Thyroid gland (tissue), 4 donors: ENCODE measurements around the gene FOXO3. TPM values are rescaled to one million over a fixed set of nuclear protein-coding genes. Genes with fewer than 3 reads are reported as not detected.

Source experiments
- DNase-seq, 2 donors: peaks; one replicate each; pipeline ENCODE4 v3.0.0-alpha.2; 2019
- H3K27ac ChIP-seq, 3 donors: fragments of 200-600 bp; sonication (generic); 1 replicate in 2 of 3; 2 replicates in 1 of 3; pipeline ENCODE4 v1.5.1; 2016 to 2019; ENCODE audit warnings: mild to moderate bottlenecking in 1 of 3, moderate library complexity in 1 of 3
- H3K27me3 ChIP-seq: fragments of 200-600 bp; sonication (generic); one replicate; pipeline ENCODE4 v1.5.1; 2019
- H3K36me3 ChIP-seq, 2 donors: fragments of 200-600 bp; sonication (generic); one replicate each; pipeline ENCODE4 v1.5.1; 2016 to 2019
- H3K4me1 ChIP-seq, 2 donors: fragments of 200-600 bp; sonication (generic); one replicate each; pipeline ENCODE4 v1.5.1; 2017 to 2019
- H3K4me3 ChIP-seq, 3 donors: fragments of 200-600 bp; sonication (generic); replicated peaks in 1 of 3; 1 replicate in 2 of 3; 2 replicates in 1 of 3; pipeline ENCODE4 v1.5.1; 2016; ENCODE audit warnings: mild to moderate bottlenecking in 1 of 3
- H3K9me3 ChIP-seq: fragments of 200-600 bp; sonication (generic); one replicate; pipeline ENCODE4 v1.5.1; 2017
- CTCF ChIP-seq, 6 experiments: fragments of 200-600 bp in 3 of 6; fragments of 450-650 bp in 3 of 6; sonication (generic) in 3 of 6; IDR thresholded peaks; one replicate each; pipeline ENCODE4 v1.5.1; 2016 to 2019; ENCODE audit warnings: antibody characterized with exemption in 6 of 6, mild to moderate bottlenecking in 2 of 6, inconsistent platforms in 1 of 6, moderate library complexity in 1 of 6
- POLR2A ChIP-seq, 2 donors: fragments of 450-650 bp; IDR thresholded peaks; one replicate each; pipeline ENCODE4 v1.6.1; 2017; ENCODE audit warnings: antibody characterized with exemption in 2 of 2, mild to moderate bottlenecking in 2 of 2, moderate library complexity in 1 of 2
- WGBS, 2 donors: methylation state at CpG; one replicate each; pipeline ENCODE4 v1.1.5; 2017; 5-methylcytosine and 5-hydroxymethylcytosine counted together
- intact Hi-C: fragments of 100-400 bp; cut with DNase I; formaldehyde crosslinking; loops from one replicate; pipeline ENCODE4 v1.15.1; 2023
- total RNA-seq, 4 donors: library from RNA; depleted of rRNA; stranded (reverse); fragments of >200 nt; gene quantifications; one replicate each; pipeline ENCODE4 v1.2.3, GENCODE V29; 2016

The FOXO3 gene
- total RNA-seq, 4 donors from 2014 or later: 61.8 to 103 (median 76.8) TPM

GRCh38 chr6:108608453-108609275 lies 47.9 kb downstream of the FOXO3 start:
- H3K27ac ChIP-seq: peak overlapping the region; percentile 25 to 65 (median 61)
- H3K9me3 ChIP-seq: no peaks in the 10 kb centered on the region
- no peaks in the 10 kb centered on the region for H3K36me3 ChIP-seq
- no peaks in the 10 kb centered on the region for H3K27me3 ChIP-seq
- DNase-seq: no peak
- WGBS, 2 donors: 68 to 72% methylated on average over 7 of the region's 7 CpGs
- H3K4me1 ChIP-seq: peaks cover 50 to 68% of the 10 kb centered on the region in 2 donors
- no peak overlapping the region for H3K4me3 ChIP-seq
- no peak for TF ChIP-seq POLR2A (IDR thresholded peaks at IDR 0.05)
- TF ChIP-seq CTCF (IDR thresholded peaks at IDR 0.05): no peak
- intact Hi-C loops: no loop called here

DNA sequence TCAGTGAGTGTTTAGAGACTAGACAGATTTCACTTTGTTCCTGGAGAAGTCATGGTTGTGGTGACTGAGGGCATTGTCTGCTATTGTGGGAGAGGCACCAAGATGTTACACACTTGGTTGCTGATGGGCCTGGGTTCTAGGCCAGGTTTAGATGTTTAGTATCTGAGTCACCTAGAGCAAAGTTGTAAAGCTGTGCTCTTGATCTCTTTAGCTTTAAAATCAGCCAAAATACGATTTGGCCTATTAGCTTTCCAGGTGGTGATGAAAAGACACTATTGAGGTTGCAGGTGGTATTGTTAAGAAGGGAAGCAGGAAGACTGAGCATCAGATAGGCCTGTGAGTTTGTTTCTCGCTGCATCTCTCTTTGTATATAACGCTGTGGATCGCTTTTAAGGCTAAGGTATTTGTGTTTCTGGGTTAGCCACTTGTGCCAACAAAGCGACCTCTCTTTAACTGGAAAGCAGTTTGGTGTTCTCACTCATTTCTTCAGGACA lies 48.6 kb downstream of the FOXO3 start:
- DNase-seq: no peak
- TF ChIP-seq POLR2A (IDR thresholded peaks at IDR 0.05) (no peak), CTCF (IDR thresholded peaks at IDR 0.05) (no peak)
- peaks cover 54 to 66% of the 10 kb centered on the region in 2 donors for H3K4me1 ChIP-seq
- 94 to 97% methylated on average over 5 of the region's 5 CpGs for WGBS, 2 donors
- peak overlapping the region in 2 of 3 donors; percentile 25 to 61 for H3K27ac ChIP-seq
- no peaks in the 10 kb centered on the region for H3K9me3 ChIP-seq
- no peaks in the 10 kb centered on the region for H3K36me3 ChIP-seq
- H3K27me3 ChIP-seq: no peaks in the 10 kb centered on the region
- intact Hi-C loops: no loop called here
- no peak overlapping the region for H3K4me3 ChIP-seq

DNA sequence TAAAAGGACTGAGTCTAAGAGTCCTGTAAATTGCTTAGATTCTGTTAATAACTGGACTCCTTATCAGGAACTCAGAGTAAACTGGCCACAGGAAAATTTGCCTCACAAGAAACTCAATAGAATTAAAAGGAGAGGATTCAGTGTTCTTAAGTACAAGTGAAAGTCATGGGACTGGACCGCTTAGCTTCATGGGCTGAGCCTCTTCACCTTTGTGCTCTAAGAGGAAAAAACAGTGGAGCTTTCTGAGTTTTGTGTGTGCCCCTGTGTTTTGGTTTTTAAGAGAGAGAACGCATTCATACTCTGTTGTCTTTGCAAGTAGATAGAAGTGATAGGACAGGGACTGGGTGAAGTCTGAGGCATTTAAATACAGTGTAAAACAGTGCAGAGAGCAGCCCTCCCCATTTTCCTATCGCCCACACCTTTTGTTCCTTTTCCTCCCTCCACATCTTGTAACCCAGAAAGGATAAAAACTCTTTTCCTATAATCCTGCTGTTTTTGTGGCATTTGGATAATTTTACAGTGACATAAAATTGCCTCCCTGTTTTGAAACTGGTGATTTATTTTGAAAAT lies 49.6 kb downstream of the FOXO3 start:
- no peaks in the 10 kb centered on the region for H3K27me3 ChIP-seq
- H3K4me1 ChIP-seq: peaks cover 55 to 60% of the 10 kb centered on the region in 2 donors
- intact Hi-C loops: no loop called here
- H3K4me3 ChIP-seq: no peak overlapping the region
- no peaks in the 10 kb centered on the region for H3K36me3 ChIP-seq
- 60 to 74% methylated on average over 3 of the region's 3 CpGs for WGBS, 2 donors
- H3K9me3 ChIP-seq: no peaks in the 10 kb centered on the region
- H3K27ac ChIP-seq: peak overlapping the region in 2 of 3 donors; percentile 2 to 48
- DNase-seq: no peak
- TF ChIP-seq CTCF (IDR thresholded peaks at IDR 0.05): no peak
- TF ChIP-seq POLR2A (IDR thresholded peaks at IDR 0.05): no peak

DNA sequence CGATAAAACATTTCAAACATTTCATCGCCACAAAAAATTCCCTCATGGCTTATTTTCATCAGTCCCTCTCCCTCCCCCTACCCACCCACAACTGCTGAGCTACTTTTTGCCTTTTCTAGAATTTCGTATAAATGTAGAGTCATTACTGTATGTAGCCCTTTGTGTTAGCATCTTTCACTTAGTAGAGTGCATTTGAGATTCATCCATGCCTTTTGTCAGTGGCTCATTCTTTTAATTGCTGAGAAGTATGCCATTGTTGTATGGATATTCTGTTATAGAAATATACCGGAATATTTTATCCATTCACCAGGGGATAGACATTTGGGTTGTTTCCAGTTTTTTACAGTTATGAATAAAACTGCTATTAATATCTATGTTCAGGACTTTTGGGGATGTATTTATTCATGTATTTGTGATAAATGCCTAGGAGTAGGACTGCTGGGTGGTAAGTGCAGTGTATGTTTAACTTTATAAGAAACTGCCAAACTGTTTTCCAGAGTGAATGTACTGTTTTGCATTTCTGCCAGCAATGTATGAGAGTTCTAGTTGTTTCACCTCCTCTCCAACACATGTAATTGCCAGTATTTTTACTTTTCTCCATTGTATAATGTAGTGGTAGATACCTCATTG lies 50.4 kb downstream of the FOXO3 start:
- no peak for TF ChIP-seq CTCF (IDR thresholded peaks at IDR 0.05)
- TF ChIP-seq POLR2A (IDR thresholded peaks at IDR 0.05): no peak
- H3K27me3 ChIP-seq: no peaks in the 10 kb centered on the region
- H3K4me3 ChIP-seq: no peak overlapping the region
- WGBS, 2 donors: 60 to 61% methylated on average over 4 of the region's 4 CpGs
- DNase-seq: no peak
- H3K9me3 ChIP-seq: no peaks in the 10 kb centered on the region
- no peaks in the 10 kb centered on the region for H3K36me3 ChIP-seq
- H3K4me1 ChIP-seq: peaks cover 48 to 52% of the 10 kb centered on the region in 2 donors
- peak overlapping the region in 2 of 3 donors; percentile 2 to 48 for H3K27ac ChIP-seq
- intact Hi-C loops: no loop called here
